ENCODE results near the gene SMAD3.

SMAD3 gene

DNA sequence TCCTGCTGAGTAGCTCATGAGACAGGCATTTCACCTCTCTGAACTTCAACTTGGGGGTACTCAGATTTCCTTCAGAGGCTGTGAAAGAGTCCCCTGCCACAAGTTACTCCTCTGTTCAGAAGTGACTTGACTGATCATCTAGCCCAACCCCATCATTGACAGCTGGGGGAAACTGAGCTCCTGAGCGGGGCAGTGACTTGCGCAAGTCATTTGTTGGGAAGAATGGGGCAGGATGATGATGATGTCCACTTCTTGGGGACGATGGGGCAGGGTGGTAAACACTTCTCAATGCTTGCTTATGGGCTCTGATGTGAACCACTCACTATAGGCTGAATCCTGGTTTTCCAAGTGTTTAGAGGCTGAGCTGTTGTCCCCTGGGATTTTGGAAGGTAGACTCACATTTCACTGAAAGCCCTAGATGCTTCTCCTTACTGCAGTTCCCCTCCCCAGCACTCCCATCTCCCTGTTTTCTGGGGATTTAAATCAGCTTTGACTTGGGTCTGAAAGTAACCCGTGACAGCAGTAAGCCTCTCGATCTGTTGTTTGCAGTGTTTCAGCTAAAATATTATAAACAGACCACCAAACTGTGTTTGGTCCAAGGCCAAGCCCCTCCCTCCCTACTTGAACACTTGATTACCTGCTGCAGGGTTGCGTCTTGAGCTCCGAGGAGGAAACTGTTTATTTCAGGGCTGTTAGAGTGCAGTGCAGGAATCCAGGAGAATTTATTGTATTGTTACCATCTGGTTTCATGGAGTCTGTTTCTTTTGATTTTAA, 25.1 kb downstream of the SMAD3 start:
- Histone ChIP-seq H3K27me3 (ENCODE audit: control insufficient read depth in 1 of 2, insufficient read depth in 2 of 2, low read length in 2 of 2) (no peaks in the 10 kb centered on the region), H3K9me3 (ENCODE audit: control insufficient read depth in 1 of 2, low read length in 2 of 2) (no peaks in the 10 kb centered on the region), H3K9ac (ENCODE audit: low read depth in 1 of 2, low read length in 2 of 2) (no peak overlapping the region), H3K36me3 (ENCODE audit: control insufficient read depth in 1 of 2, insufficient read depth in 2 of 2, low read length in 2 of 2) (peaks cover 3 to 19% of the 10 kb centered on the region in 2 donors), H3K4me1 (ENCODE audit: control insufficient read depth in 1 of 2, insufficient read depth in 2 of 2, low read length in 2 of 2) (peaks cover 73 to 74% of the 10 kb centered on the region in 2 donors), H3K27ac (ENCODE audit: low read depth, low read length) (no peak overlapping the region), H3K4me3 (ENCODE audit: low read depth in 1 of 2, low read length in 2 of 2) (no peak overlapping the region)

DNA sequence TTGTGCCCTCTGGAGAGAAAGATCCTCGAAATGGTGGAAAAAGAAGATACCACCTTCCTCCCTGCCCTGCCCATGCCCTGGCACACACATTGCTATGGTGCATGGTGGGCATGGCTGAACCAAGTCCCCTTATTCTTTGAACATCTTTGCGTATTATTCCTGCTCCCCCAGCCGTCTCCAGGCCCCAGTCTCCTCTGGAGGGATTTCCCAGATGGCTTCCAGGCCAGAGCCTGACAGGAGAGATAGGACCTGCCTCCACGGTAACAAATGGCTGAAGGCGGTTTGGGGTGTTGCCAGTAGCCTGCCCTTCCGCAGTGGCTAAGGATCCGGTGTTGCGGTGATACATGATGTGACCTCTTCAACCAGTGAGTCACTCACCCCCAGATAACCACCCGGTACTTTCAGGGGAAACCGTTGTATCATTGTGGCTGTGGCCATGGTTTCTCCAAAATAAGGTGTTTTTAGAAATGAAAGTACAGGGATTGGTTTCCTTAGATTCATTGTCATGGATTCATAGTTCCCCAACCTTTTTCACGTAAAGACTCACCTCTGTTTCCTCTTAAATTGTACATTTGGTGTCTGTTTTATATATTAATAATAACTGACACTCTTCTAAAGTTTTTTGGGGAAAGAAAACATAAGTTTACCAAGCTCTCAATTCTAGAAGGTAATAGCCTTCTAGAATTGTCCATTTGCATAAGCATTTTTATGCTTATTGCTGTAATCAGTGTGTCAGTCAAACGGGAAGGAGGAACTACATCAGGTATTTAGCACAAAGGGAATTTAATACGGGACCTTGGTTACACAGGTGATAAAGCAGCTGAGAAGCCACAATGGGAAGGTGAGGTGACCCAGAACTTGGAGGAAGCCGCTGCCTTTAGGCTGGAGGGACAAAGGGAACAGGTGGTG, 25.9 kb downstream of the SMAD3 start:
- Histone ChIP-seq H3K9me3 (ENCODE audit: control insufficient read depth in 1 of 2, low read length in 2 of 2) (no peaks in the 10 kb centered on the region), H3K27me3 (ENCODE audit: control insufficient read depth in 1 of 2, insufficient read depth in 2 of 2, low read length in 2 of 2) (no peaks in the 10 kb centered on the region), H3K4me3 (ENCODE audit: low read depth in 1 of 2, low read length in 2 of 2) (no peak overlapping the region), H3K27ac (ENCODE audit: low read depth, low read length) (no peak overlapping the region), H3K4me1 (ENCODE audit: control insufficient read depth in 1 of 2, insufficient read depth in 2 of 2, low read length in 2 of 2) (peaks cover 65 to 68% of the 10 kb centered on the region in 2 donors), H3K9ac (ENCODE audit: low read depth in 1 of 2, low read length in 2 of 2) (peak overlapping the region in 1 of 2 donors; percentile 7), H3K36me3 (ENCODE audit: control insufficient read depth in 1 of 2, insufficient read depth in 2 of 2, low read length in 2 of 2) (peaks cover 3 to 22% of the 10 kb centered on the region in 2 donors)

DNA sequence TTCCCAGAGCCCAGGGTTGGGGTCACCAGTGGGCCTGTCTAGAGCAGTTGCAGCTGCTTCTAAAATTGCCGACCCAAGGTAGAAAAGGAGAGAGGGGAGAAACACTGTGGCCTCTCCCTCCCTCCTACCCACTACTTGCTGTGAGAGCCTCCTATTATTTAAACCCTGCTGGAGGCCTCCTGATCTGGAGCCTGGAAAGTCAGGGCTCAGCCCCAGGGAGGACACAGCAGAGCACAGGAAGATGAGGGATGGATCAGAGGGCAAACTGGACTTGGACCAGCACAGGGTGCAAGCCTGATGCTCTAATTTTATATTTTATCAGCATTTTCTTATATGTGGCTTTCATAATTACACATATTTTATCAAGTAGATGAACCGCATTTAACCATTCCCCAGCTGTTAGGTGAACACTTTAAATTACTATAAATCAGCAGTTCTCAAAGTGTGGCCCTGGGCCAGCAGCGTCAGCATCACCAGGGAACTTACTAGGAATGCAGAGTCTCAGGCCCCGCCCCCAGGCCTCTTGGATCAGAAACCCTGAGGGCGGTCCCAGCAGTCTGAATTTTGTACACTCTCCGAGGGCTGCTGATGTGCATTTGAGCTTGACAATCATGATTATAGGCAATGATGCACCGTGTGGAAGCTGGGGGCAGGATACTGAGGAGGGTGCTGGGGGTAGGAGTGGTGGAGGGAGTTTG, 26.7 kb downstream of the SMAD3 start:
- H3K27ac ChIP-seq (ENCODE audit: low read depth, low read length) = no peak overlapping the region
- no peak overlapping the region for H3K9ac ChIP-seq (ENCODE audit: low read depth in 1 of 2, low read length in 2 of 2)
- H3K4me1 ChIP-seq (ENCODE audit: control insufficient read depth in 1 of 2, insufficient read depth in 2 of 2, low read length in 2 of 2) = peaks cover 58 to 60% of the 10 kb centered on the region in 2 donors

DNA sequence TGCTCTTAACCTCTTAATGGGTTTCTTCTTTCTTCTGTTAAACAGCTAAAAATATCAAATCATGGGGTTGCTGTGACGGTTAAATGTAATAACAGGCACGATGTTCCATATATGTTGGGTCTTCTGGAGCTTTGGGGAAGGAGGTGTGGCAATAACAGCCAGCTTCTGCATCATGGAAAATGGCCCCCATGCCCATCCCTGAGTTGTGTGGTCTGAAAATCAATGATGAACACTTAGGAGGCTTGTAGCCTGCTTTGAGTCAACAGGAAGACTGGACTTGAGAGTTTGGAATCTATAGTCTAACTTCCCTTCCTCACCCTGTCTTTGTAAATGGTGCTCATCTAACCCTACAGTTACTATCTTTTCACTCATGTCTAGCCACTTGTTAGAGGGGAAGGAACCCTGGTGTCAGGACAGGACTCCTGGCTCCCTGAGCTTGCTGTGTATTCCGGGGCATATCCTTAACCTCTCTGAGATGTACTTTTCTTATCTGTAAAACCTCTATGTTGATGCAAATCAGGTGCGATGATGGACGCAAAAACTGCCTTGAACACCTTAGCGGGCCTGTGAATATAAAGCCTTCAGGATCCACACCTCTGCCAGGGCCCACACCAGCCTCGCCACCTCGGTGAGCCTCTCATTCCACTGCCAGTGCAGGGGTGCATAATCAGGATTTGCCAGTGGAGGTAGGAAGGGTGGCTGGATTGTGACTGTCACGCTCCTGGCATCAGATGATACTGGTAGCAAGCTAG, 27.5 kb downstream of the SMAD3 start:
- Histone ChIP-seq H3K9me3 (ENCODE audit: control insufficient read depth in 1 of 2, low read length in 2 of 2) (no peaks in the 10 kb centered on the region), H3K27ac (ENCODE audit: low read depth, low read length) (no peak overlapping the region), H3K4me1 (ENCODE audit: control insufficient read depth in 1 of 2, insufficient read depth in 2 of 2, low read length in 2 of 2) (peaks cover 50 to 52% of the 10 kb centered on the region in 2 donors), H3K9ac (ENCODE audit: low read depth in 1 of 2, low read length in 2 of 2) (no peak overlapping the region), H3K27me3 (ENCODE audit: control insufficient read depth in 1 of 2, insufficient read depth in 2 of 2, low read length in 2 of 2) (no peaks in the 10 kb centered on the region), H3K36me3 (ENCODE audit: control insufficient read depth in 1 of 2, insufficient read depth in 2 of 2, low read length in 2 of 2) (peaks cover 3 to 22% of the 10 kb centered on the region in 2 donors), H3K4me3 (ENCODE audit: low read depth in 1 of 2, low read length in 2 of 2) (no peak overlapping the region)

More for the DNA sequence above, 26.7 kb downstream of the SMAD3 start:
- Histone ChIP-seq H3K9me3 (ENCODE audit: control insufficient read depth in 1 of 2, low read length in 2 of 2) (no peaks in the 10 kb centered on the region), H3K4me3 (ENCODE audit: low read depth in 1 of 2, low read length in 2 of 2) (no peak overlapping the region), H3K27me3 (ENCODE audit: control insufficient read depth in 1 of 2, insufficient read depth in 2 of 2, low read length in 2 of 2) (no peaks in the 10 kb centered on the region), H3K36me3 (ENCODE audit: control insufficient read depth in 1 of 2, insufficient read depth in 2 of 2, low read length in 2 of 2) (peaks cover 3 to 22% of the 10 kb centered on the region in 2 donors)

DNA sequence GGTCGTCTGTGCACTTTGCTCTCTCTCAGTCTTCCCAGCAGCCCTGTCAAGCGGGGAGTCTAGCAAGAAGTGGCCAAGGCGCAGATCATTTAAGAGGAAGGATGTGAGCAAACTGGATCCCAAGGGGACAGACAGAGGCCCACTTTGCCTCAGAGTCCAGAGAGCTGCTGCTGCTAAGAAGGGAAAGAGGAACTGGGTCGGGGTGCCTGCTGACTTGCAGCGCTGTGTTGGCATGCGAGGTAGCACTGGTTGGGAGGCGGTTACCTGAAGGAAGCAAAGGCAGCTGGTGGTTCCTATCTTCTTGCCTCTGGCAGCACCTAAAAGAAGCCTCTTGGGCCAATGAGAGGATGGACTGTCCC, 28.1 kb downstream of the SMAD3 start:
- H3K9me3 ChIP-seq (ENCODE audit: control insufficient read depth in 1 of 2, low read length in 2 of 2) = no peaks in the 10 kb centered on the region
- no peak overlapping the region for H3K27ac ChIP-seq (ENCODE audit: low read depth, low read length)
- H3K9ac ChIP-seq (ENCODE audit: low read depth in 1 of 2, low read length in 2 of 2) = no peak overlapping the region
- H3K27me3 ChIP-seq (ENCODE audit: control insufficient read depth in 1 of 2, insufficient read depth in 2 of 2, low read length in 2 of 2) = no peaks in the 10 kb centered on the region
- peaks cover 48 to 49% of the 10 kb centered on the region in 2 donors for H3K4me1 ChIP-seq (ENCODE audit: control insufficient read depth in 1 of 2, insufficient read depth in 2 of 2, low read length in 2 of 2)
- H3K4me3 ChIP-seq (ENCODE audit: low read depth in 1 of 2, low read length in 2 of 2) = no peak overlapping the region
- H3K36me3 ChIP-seq (ENCODE audit: control insufficient read depth in 1 of 2, insufficient read depth in 2 of 2, low read length in 2 of 2) = peaks cover 3 to 22% of the 10 kb centered on the region in 2 donors

DNA sequence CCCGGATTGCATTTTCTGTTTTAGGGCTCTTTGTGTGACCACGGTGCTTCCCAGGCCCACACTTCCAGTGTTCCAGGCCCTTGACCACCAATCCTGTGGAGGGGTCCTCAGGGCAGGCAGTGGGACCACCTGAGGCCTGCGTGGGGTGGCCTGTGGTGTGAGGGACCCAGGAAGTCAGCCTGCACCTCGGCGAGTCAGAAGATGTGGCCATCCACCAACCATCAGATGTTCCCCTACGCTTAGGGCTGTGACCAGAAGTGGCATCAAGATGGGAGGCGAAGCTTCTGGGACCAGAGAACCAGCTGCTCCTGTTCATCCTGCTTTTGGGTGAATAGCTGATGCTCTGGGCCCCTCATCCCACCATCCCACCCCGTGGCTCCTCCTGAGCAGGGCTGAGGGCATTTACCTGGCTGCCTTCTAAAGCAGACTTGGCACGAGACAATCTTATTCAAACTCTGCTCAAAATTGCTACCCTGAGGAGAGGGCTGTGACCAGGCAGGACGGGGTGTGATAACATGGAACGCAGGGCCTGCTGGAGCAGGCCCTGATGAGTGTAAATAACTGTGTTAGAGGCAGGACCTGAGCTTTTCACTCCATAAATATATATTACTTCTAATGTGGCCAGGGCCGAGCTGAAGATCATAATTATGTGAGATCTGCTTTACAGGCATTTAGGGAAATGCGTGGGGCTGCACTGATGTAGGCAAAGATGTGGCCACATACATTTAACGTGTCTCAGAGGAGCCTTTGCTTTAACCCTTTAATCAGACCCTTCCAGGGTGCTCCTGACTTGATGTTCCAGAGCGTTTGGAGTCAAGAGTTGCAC, 28.8 kb downstream of the SMAD3 start:
- H3K27ac ChIP-seq (ENCODE audit: low read depth, low read length) = no peak overlapping the region
- H3K4me1 ChIP-seq (ENCODE audit: control insufficient read depth in 1 of 2, insufficient read depth in 2 of 2, low read length in 2 of 2) = peaks cover 47 to 51% of the 10 kb centered on the region in 2 donors
- peaks cover 3 to 22% of the 10 kb centered on the region in 2 donors for H3K36me3 ChIP-seq (ENCODE audit: control insufficient read depth in 1 of 2, insufficient read depth in 2 of 2, low read length in 2 of 2)

DNA sequence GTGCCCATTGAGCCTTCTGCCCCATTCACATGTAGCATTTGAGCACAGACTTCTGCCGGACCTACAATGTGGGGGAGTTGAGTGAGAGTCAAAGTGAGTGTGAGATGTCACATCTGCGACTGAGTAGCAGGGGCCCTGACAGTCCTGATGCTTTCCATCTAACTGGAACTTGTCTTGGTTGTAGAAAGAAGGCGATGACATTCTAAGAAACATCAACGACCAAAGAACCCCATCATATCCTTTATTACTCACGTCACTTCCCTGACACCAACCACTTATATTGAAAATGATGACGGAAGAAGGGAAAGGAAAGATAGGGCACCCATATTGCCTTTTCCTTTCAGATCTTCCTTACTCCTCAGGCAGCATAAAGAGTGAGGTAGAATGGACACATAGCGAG, 30.5 kb downstream of the SMAD3 start:
- Histone ChIP-seq H3K9ac (ENCODE audit: low read depth in 1 of 2, low read length in 2 of 2) (no peak overlapping the region), H3K4me1 (ENCODE audit: control insufficient read depth in 1 of 2, insufficient read depth in 2 of 2, low read length in 2 of 2) (peaks cover 30 to 41% of the 10 kb centered on the region in 2 donors), H3K4me3 (ENCODE audit: low read depth in 1 of 2, low read length in 2 of 2) (no peak overlapping the region), H3K9me3 (ENCODE audit: control insufficient read depth in 1 of 2, low read length in 2 of 2) (no peaks in the 10 kb centered on the region), H3K27ac (ENCODE audit: low read depth, low read length) (no peak overlapping the region), H3K27me3 (ENCODE audit: control insufficient read depth in 1 of 2, insufficient read depth in 2 of 2, low read length in 2 of 2) (no peaks in the 10 kb centered on the region), H3K36me3 (ENCODE audit: control insufficient read depth in 1 of 2, insufficient read depth in 2 of 2, low read length in 2 of 2) (peaks cover 3 to 22% of the 10 kb centered on the region in 2 donors)

More for the DNA sequence above, 28.8 kb downstream of the SMAD3 start:
- Histone ChIP-seq H3K9ac (ENCODE audit: low read depth in 1 of 2, low read length in 2 of 2) (no peak overlapping the region), H3K9me3 (ENCODE audit: control insufficient read depth in 1 of 2, low read length in 2 of 2) (no peaks in the 10 kb centered on the region), H3K27me3 (ENCODE audit: control insufficient read depth in 1 of 2, insufficient read depth in 2 of 2, low read length in 2 of 2) (no peaks in the 10 kb centered on the region), H3K4me3 (ENCODE audit: low read depth in 1 of 2, low read length in 2 of 2) (no peak overlapping the region)

DNA sequence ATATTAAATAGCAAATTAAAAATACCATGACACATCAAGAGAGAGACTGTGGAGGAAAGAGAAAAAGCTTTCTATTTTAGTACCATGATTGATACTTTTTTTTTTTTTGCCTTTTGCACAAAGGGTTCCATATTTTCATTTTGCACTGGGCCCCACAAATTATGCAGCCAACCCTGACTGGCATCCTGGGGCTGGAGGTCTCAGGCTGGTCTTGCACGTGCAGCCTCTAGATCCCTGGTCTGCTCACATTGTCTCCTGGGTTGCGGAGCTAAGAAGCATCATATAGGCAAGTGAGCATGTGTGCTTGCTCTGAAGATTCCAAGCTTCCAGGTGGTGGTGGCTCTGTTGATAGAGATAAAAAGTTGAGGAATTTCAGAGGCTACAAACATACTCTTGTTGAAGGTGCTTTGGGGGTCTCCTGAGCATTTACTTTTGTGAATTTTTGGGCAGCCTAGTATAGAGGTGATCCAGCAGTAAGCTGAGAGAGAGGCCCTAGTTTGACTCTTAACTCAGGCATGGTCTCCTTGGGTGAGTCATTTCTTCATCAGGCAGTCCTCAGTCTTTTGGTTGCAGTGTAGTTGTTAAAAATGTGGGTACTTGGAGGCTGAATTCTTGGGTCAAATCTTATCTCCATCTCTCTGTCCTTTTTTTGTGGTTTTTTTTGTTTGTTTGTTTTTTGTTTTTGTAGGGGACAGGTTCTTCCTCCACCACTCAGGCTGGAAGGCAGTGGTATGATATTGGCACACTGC, 31.3 kb downstream of the SMAD3 start:
- Histone ChIP-seq H3K27me3 (ENCODE audit: control insufficient read depth in 1 of 2, insufficient read depth in 2 of 2, low read length in 2 of 2) (no peaks in the 10 kb centered on the region), H3K4me3 (ENCODE audit: low read depth in 1 of 2, low read length in 2 of 2) (no peak overlapping the region), H3K27ac (ENCODE audit: low read depth, low read length) (no peak overlapping the region), H3K9me3 (ENCODE audit: control insufficient read depth in 1 of 2, low read length in 2 of 2) (no peaks in the 10 kb centered on the region), H3K9ac (ENCODE audit: low read depth in 1 of 2, low read length in 2 of 2) (no peak overlapping the region), H3K4me1 (ENCODE audit: control insufficient read depth in 1 of 2, insufficient read depth in 2 of 2, low read length in 2 of 2) (peaks cover 28 to 41% of the 10 kb centered on the region in 2 donors), H3K36me3 (ENCODE audit: control insufficient read depth in 1 of 2, insufficient read depth in 2 of 2, low read length in 2 of 2) (peaks cover 3 to 22% of the 10 kb centered on the region in 2 donors)

All from duodenal mucosa (tissue), 2 donors.